GM23338 (cell line): ENCODE measurements around the gene GBX1. TPM values are rescaled to one million over a fixed set of nuclear protein-coding genes. Genes with fewer than 3 reads are reported as not detected.

Experiments
- ATAC-seq: fragments of 200-7000 bp; cut with Tn5 transposase; 3 replicates; pipeline ENCODE4 v1.9.1; 2020
- DNase-seq: peaks from one replicate; pipeline ENCODE4 v3.0.0-alpha.2; 2015; ENCODE audit warnings: low spot score
- H2AFZ ChIP-seq: fragments of 200-600 bp; sonication (generic); 2 replicates; pipeline ENCODE4 v1.8.0; 2016; ENCODE audit warnings: antibody characterized with exemption, mild to moderate bottlenecking, moderate library complexity
- H3F3A ChIP-seq: fragments of 200-600 bp; sonication (generic); replicated peaks from 2 replicates; pipeline ENCODE4 v1.8.0; 2017; ENCODE audit warnings: antibody characterized with exemption, mixed run types, low read depth
- H3K27ac ChIP-seq: fragments of 200-600 bp; sonication (generic); 2 replicates; pipeline ENCODE4 v1.6.1; 2016; ENCODE audit warnings: low read depth
- H3K27me3 ChIP-seq: fragments of 200-600 bp; sonication (generic); 2 replicates; pipeline ENCODE4 v1.8.0; 2016; ENCODE audit warnings: mild to moderate bottlenecking, mixed run types, moderate library complexity; ENCODE audit not compliant: insufficient read depth
- H3K36me3 ChIP-seq: fragments of 200-600 bp; sonication (generic); 2 replicates; pipeline ENCODE4 v1.8.0; 2016; ENCODE audit warnings: mild to moderate bottlenecking; ENCODE audit not compliant: insufficient read depth
- H3K4me1 ChIP-seq: fragments of 200-600 bp; sonication (generic); 2 replicates; pipeline ENCODE4 v1.8.0; 2016; ENCODE audit warnings: mild to moderate bottlenecking, moderate library complexity; ENCODE audit not compliant: insufficient read depth
- H3K4me2 ChIP-seq: fragments of 200-600 bp; sonication (generic); 2 replicates; pipeline ENCODE4 v1.7.1; 2017; ENCODE audit warnings: mixed run types
- H3K4me3 ChIP-seq: fragments of 200-600 bp; sonication (generic); 2 replicates; pipeline ENCODE4 v1.6.1; 2016; ENCODE audit warnings: mixed run types
- H3K79me2 ChIP-seq: fragments of 200-600 bp; sonication (generic); replicated peaks from 2 replicates; pipeline ENCODE4 v1.8.0; 2017; ENCODE audit warnings: mild to moderate bottlenecking; ENCODE audit not compliant: insufficient read depth
- H3K9me2 ChIP-seq: fragments of 200-600 bp; sonication (generic); 2 replicates; pipeline ENCODE4 v1.8.0; 2017; ENCODE audit not compliant: insufficient read depth
- H4K20me1 ChIP-seq: fragments of 200-600 bp; sonication (generic); replicated peaks from 2 replicates; pipeline ENCODE4 v1.8.0; 2017; ENCODE audit warnings: mild to moderate bottlenecking; ENCODE audit not compliant: insufficient read depth
- H3K27ac Mint-ChIP-seq: 2 replicates; pipeline ENCODE4 v1.8.0; 2020; ENCODE audit warnings: inconsistent platforms, mild to moderate bottlenecking, moderate library complexity, mixed read lengths
- H3K27me3 Mint-ChIP-seq: 3 replicates; pipeline ENCODE4 v1.8.0; 2022; ENCODE audit warnings: low read depth, mild to moderate bottlenecking, moderate library complexity, mixed read lengths, inconsistent platforms; ENCODE audit not compliant: insufficient read depth, poor library complexity
- H3K36me3 Mint-ChIP-seq: 3 replicates; pipeline ENCODE4 v1.8.0; 2021; ENCODE audit warnings: low read depth, mild to moderate bottlenecking, inconsistent platforms, moderate library complexity, mixed read lengths
- H3K4me1 Mint-ChIP-seq: 3 replicates; pipeline ENCODE4 v1.8.0; 2020; ENCODE audit warnings: mild to moderate bottlenecking, inconsistent platforms, mixed read lengths
- H3K4me3 Mint-ChIP-seq: 3 replicates; pipeline ENCODE4 v1.8.0; 2021; ENCODE audit warnings: moderate library complexity, mild to moderate bottlenecking, inconsistent platforms, mixed read lengths
- H3K9me3 Mint-ChIP-seq: 3 replicates; pipeline ENCODE4 v1.8.0; 2020; ENCODE audit warnings: moderate library complexity, mild to moderate bottlenecking, inconsistent platforms, mixed read lengths
- CREB1 ChIP-seq: fragments of 250-450 bp; sonication (Bioruptor Pico); IDR thresholded peaks from 2 replicates; pipeline ENCODE4 v1.5.0; 2020; ENCODE audit warnings: low read depth, mild to moderate bottlenecking, moderate library complexity
- CTCF ChIP-seq, 2 experiments: fragments of 200-600 bp in 1 of 2; sonication (generic) in 1 of 2; conservative IDR thresholded peaks; 2 replicates each; pipeline versions ENCODE4 v1.5.1 to v1.6.1; 2016 to 2017; ENCODE audit warnings: antibody characterized with exemption in 2 of 2, low read depth in 2 of 2, mild to moderate bottlenecking in 2 of 2, moderate library complexity in 1 of 2
- ETS1 ChIP-seq: IDR thresholded peaks from 2 replicates; pipeline ENCODE4 v1.6.1; 2016; ENCODE audit warnings: antibody characterized with exemption
- EZH2 ChIP-seq: fragments of 200-600 bp; sonication (generic); IDR thresholded peaks from one replicate; pipeline ENCODE4 v1.8.0; 2017; ENCODE audit warnings: antibody characterized with exemption, mild to moderate bottlenecking, low read depth; ENCODE audit not compliant: unreplicated experiment
- EZH2phosphoT487 ChIP-seq: fragments of 200-600 bp; sonication (generic); IDR thresholded peaks from one replicate; pipeline ENCODE4 v1.8.1; 2018; ENCODE audit warnings: antibody characterized with exemption; ENCODE audit not compliant: unreplicated experiment
- JUNB ChIP-seq: IDR thresholded peaks from one replicate; pipeline ENCODE4 v1.6.1; 2016; ENCODE audit warnings: antibody characterized with exemption; ENCODE audit not compliant: unreplicated experiment
- NANOG ChIP-seq: IDR thresholded peaks from 2 replicates; pipeline ENCODE4 v1.6.1; 2016; ENCODE audit warnings: antibody characterized with exemption, borderline replicate concordance
- POLR2AphosphoS5 ChIP-seq: IDR thresholded peaks from 2 replicates; pipeline ENCODE4 v1.6.1; 2016; ENCODE audit warnings: antibody characterized with exemption, low read depth
- REST ChIP-seq: IDR thresholded peaks from one replicate; pipeline ENCODE4 v1.6.1; 2018; ENCODE audit warnings: antibody characterized with exemption; ENCODE audit not compliant: unreplicated experiment
- STAT1 ChIP-seq: IDR thresholded peaks from one replicate; pipeline ENCODE4 v1.6.1; 2016; ENCODE audit warnings: antibody characterized with exemption; ENCODE audit not compliant: unreplicated experiment
- ZNF114 ChIP-seq: fragments of 250-450 bp; sonication (Bioruptor Pico); IDR thresholded peaks from 2 replicates; pipeline ENCODE4 v1.5.0; 2020; ENCODE audit warnings: mild to moderate bottlenecking, moderate library complexity
- ZNF331 ChIP-seq: fragments of 250-450 bp; sonication (Bioruptor Pico); IDR thresholded peaks from 2 replicates; pipeline ENCODE4 v1.5.0; 2020; ENCODE audit warnings: low read depth, mild to moderate bottlenecking, moderate library complexity
- ZNF462 ChIP-seq: fragments of 250-450 bp; sonication (Bioruptor Pico); IDR thresholded peaks from 2 replicates; pipeline ENCODE4 v1.5.0; 2020; ENCODE audit warnings: mild to moderate bottlenecking, moderate library complexity
- polyA plus RNA-seq: library from polyadenylated mRNA; unstranded; fragments of >200 nt; fragmentation: Nextera tagmentation; extraction: Ambion mirVana; gene quantifications from 2 replicates; pipeline ENCODE4 v1.2.1, GENCODE V29; 2016
- total RNA-seq: library from RNA; depleted of rRNA; stranded (reverse); fragments of >200 nt; shearing (Covaris generic); gene quantifications from 2 replicates; pipeline ENCODE4 v1.2.3, GENCODE V29; 2014

GBX1 gene
- total and polyA plus RNA-seq, 2 experiments from 2014 or later: 0.24 TPM; not detected in 1

GRCh38 chr7:151139071-151139790, 28.3 kb downstream of the GBX1 start:
- no peak for TF ChIP-seq NANOG
- TF ChIP-seq EZH2: no peak
- no peak for TF ChIP-seq CREB1 (CRISPR knock-in tag)
- TF ChIP-seq ETS1: no peak
- TF ChIP-seq ZNF331 (CRISPR knock-in tag): no peak
- no peak for TF ChIP-seq ZNF462
- TF ChIP-seq JUNB: no peak
- no peak for TF ChIP-seq EZH2phosphoT487
- no peak for TF ChIP-seq REST
- no peak for TF ChIP-seq STAT1
- TF ChIP-seq POLR2AphosphoS5: no peak
- TF ChIP-seq CTCF (conservative IDR thresholded peaks at IDR 0.05; ENCODE audit: low read depth in 2 of 2): no peak
- TF ChIP-seq ZNF114 (CRISPR knock-in tag): no peak
- peaks cover 15% of the 10 kb centered on the region for H3K27me3 Mint-ChIP-seq
- H3K4me2 ChIP-seq: peak overlapping the region; percentile 74
- peaks cover 62% of the 10 kb centered on the region for H3K4me1 Mint-ChIP-seq
- no peak for DNase-seq
- H3K4me3 ChIP-seq: peak overlapping the region; percentile 41
- H3K27ac Mint-ChIP-seq: no peak overlapping the region
- peaks cover 7% of the 10 kb centered on the region for H4K20me1 ChIP-seq
- H3K9me3 Mint-ChIP-seq: no peaks in the 10 kb centered on the region
- no peaks in the 10 kb centered on the region for H3K9me2 ChIP-seq
- no peaks in the 10 kb centered on the region for H3K36me3 ChIP-seq
- peak overlapping the region; percentile 38 for H3K4me3 Mint-ChIP-seq
- no peak overlapping the region for H3K27ac ChIP-seq
- peak; percentile 31 for ATAC-seq
- H3K27me3 ChIP-seq: peaks cover 20% of the 10 kb centered on the region
- H3F3A ChIP-seq: 0 out of 2 replicates have a peak, but pooled peaks cover 2% of the 10 kb centered on the region
- peaks cover 23% of the 10 kb centered on the region for H3K4me1 ChIP-seq
- peaks cover 28% of the 10 kb centered on the region for H3K36me3 Mint-ChIP-seq
- H2AFZ ChIP-seq: no peak overlapping the region
- H3K79me2 ChIP-seq: no peaks in the 10 kb centered on the region
